NT2/D1 (cell line): ENCODE data around the gene JMJD7.

ENCODE experiments used
- DNase-seq: peaks from one replicate; pipeline ENCODE4 v3.0.0-alpha.2; 2011; ENCODE audit warnings: low read depth, low spot score
- H3K27me3 ChIP-seq: 2 replicates; pipeline ENCODE4 v1.6.0; 2011; ENCODE audit warnings: mild to moderate bottlenecking; ENCODE audit not compliant: insufficient read length, insufficient read depth
- H3K36me3 ChIP-seq: 2 replicates; pipeline ENCODE4 v1.6.1; 2011; ENCODE audit warnings: mild to moderate bottlenecking, low read length, mixed read lengths; ENCODE audit not compliant: insufficient read depth, insufficient read length
- H3K4me1 ChIP-seq: 2 replicates; pipeline ENCODE4 v1.5.1; 2011; ENCODE audit not compliant: insufficient read depth, insufficient read length
- H3K4me3 ChIP-seq: 2 replicates; pipeline ENCODE4 v1.5.1; 2011; ENCODE audit warnings: low read depth; ENCODE audit not compliant: insufficient read length
- H3K9ac ChIP-seq: 2 replicates; pipeline ENCODE4 v1.6.0; 2011; ENCODE audit warnings: low read depth; ENCODE audit not compliant: insufficient read length
- H3K9me3 ChIP-seq: 2 replicates; pipeline ENCODE4 v1.5.1; 2011; ENCODE audit warnings: mild to moderate bottlenecking, low read length; ENCODE audit not compliant: insufficient read depth
- SUZ12 ChIP-seq: IDR thresholded peaks from 2 replicates; pipeline ENCODE4 v1.6.1; 2011; ENCODE audit not compliant: insufficient read length, insufficient read depth; ENCODE audit errors: extremely low read depth
- YY1 ChIP-seq: IDR thresholded peaks from 2 replicates; pipeline ENCODE4 v1.6.1; 2011; ENCODE audit not compliant: insufficient read length, insufficient read depth
- ZNF274 ChIP-seq: IDR thresholded peaks from 2 replicates; pipeline ENCODE4 v1.6.1; 2011; ENCODE audit warnings: mild to moderate bottlenecking, low read depth, low read length

JMJD7 gene

DNA sequence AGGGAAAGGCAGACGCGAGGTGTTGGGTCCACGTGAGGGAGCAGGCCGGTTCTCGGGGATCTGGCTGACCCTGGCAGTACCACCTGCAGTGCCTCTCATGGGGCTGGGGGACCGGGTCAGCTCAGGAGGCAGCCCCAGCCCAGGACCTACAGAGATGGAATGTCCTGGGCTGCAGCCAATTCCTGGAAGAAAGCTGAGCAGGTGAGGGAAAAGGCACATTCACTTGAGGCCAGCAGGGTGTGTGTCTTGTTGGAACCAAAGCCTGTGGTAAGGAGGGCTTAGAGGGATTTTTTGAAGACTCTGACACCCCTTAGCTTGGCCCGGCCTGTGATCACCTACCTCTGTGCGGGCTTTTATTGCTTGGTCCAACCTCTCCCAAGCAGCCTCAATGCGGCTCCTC, 26.6 kb downstream of the JMJD7 start:
- H3K36me3 ChIP-seq: no peaks in the 10 kb centered on the region
- no peaks in the 10 kb centered on the region for H3K9me3 ChIP-seq
- DNase-seq: no peak
- TF ChIP-seq YY1 (no peak), ZNF274 (no peak), SUZ12 (no peak)
- H3K9ac ChIP-seq: no peak overlapping the region
- H3K4me1 ChIP-seq: peaks cover 26% of the 10 kb centered on the region
- no peak overlapping the region for H3K4me3 ChIP-seq
- H3K27me3 ChIP-seq: no peaks in the 10 kb centered on the region

DNA sequence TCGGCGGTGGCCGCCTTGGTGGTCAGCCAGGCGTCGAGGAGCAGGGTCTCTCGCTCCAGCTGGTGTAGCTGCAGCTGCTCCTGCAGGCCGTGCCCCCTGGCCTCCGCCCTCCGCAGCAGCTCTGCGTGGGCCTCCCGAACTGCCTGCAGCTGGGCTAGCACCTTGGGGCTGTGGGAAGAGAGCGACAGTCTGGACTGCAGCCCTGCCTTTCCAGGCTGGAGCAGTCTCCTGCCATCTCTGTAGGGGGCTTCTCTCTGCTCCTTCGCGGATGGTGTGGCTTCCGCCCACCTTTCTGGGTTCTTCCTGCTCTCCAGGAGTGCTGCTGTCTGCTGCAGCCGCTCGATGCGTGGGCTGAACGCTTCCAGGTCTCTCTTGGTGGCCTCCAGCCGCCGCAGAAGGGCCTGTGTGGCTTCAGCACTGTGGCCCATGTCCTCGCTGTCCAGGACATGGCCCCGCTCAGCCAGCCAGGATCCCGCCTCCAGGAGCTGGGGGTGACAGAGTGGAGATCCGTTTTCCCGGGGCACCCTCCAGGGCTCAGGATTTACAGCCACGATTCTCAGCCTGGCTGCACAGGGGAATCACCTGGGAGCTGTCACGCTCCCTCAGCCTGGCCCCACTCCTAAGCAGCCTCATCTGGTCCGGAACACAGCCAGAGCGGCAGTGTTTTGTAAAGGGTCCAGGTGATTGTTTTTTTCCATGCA, 27.5 kb downstream of the JMJD7 start:
- no peak overlapping the region for H3K9ac ChIP-seq
- DNase-seq: no peak
- TF ChIP-seq SUZ12 (no peak), YY1 (no peak), ZNF274 (no peak)
- H3K9me3 ChIP-seq: no peaks in the 10 kb centered on the region
- H3K4me3 ChIP-seq: no peak overlapping the region
- no peaks in the 10 kb centered on the region for H3K27me3 ChIP-seq
- no peaks in the 10 kb centered on the region for H3K36me3 ChIP-seq
- peaks cover 25% of the 10 kb centered on the region for H3K4me1 ChIP-seq

DNA sequence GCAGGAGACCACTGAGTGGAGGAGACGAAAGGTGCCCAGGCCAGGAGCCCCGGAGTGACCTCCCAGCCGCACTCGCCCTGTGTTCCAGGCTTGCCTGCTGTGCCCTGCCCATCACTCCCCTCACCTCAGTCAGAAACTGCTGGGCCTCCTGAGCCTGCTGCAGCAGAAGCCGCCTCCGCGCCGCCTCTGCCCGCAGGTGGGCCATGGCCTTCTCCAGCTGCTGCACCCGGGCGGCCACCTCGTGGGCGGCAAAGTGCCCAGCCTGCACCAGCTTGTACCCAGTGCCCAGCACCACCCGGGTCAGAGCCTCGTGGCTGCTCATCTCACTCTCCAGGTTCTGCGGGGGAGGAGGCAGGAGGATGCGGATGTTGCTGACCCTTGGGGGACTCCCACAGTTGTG, 28.4 kb downstream of the JMJD7 start:
- Histone ChIP-seq H3K9me3 (no peaks in the 10 kb centered on the region), H3K4me3 (no peak overlapping the region), H3K36me3 (no peaks in the 10 kb centered on the region), H3K9ac (no peak overlapping the region), H3K27me3 (no peaks in the 10 kb centered on the region), H3K4me1 (peaks cover 20% of the 10 kb centered on the region)
- DNase-seq: no peak
- TF ChIP-seq ZNF274 (no peak), SUZ12 (no peak), YY1 (no peak)

DNA sequence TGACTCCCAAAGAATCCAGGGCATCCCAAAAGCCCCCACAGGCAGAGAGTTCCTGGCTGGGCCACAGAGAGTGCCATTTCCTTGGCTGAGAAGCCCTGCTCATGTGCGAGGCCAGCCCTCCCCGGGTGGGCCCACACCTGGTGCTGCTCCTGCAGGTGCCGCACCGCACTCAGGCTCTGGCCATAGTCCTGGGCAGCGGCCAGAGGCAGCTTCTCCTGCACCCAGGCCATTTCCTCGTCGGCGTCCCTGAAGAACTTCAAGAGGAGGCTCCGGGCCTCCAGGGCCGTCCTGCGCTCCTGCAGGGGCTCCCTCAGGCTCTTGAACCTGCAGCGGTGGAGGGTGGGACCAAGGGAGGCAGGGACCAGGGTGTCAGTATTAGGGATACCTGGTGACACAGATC, 28.8 kb downstream of the JMJD7 start:
- Histone ChIP-seq H3K27me3 (no peaks in the 10 kb centered on the region), H3K4me1 (peaks cover 22% of the 10 kb centered on the region), H3K9ac (no peak overlapping the region), H3K4me3 (no peak overlapping the region), H3K36me3 (no peaks in the 10 kb centered on the region), H3K9me3 (no peaks in the 10 kb centered on the region)
- no peak for DNase-seq
- TF ChIP-seq YY1 (no peak), ZNF274 (no peak), SUZ12 (no peak)

DNA sequence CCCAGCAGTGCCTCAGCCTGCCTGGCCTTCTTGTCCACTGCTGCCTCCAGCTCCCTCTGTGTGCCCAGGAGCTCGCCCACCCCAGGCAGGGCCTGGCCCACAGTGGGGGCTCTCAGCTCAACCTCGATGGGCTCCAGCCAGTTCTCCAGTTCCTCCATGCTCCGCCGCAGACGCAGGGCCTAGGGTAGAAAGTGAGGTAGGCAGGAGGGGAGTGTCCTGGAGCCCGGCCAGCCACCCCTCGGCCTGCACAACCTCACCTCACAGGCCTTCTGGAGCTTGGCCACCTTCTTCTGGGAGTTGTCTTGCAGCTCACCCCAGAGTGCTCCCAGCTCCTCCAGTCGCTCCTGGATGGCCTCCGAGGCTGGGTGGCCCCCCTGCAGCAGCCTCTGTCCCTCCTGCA, 29.4 kb downstream of the JMJD7 start:
- no peak overlapping the region for H3K9ac ChIP-seq
- peaks cover 25% of the 10 kb centered on the region for H3K4me1 ChIP-seq

DNA sequence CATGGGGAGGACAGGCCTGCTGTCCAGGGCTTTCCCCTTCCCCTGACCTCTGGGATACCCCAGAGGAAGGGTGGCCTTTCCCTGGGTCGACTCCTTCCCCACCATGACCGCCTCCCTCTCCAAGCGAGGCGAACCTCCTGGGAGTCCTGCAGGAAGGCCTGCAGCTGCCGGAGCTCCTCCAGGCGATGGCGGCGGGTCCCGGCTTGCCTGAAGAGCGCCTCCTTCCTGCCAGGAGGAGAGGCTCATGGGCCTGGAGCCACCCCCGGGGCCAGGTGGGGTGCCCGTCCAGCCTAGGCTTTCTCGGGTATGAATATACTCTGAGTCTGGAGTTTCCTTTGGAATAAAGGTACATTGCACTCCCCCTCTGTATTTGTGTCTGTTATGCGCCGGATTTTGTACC, 30.9 kb downstream of the JMJD7 start:
- no peaks in the 10 kb centered on the region for H3K27me3 ChIP-seq
- no peaks in the 10 kb centered on the region for H3K36me3 ChIP-seq
- peaks cover 30% of the 10 kb centered on the region for H3K4me1 ChIP-seq
- H3K4me3 ChIP-seq: no peak overlapping the region
- TF ChIP-seq ZNF274 (no peak), YY1 (no peak), SUZ12 (no peak)
- H3K9ac ChIP-seq: no peak overlapping the region
- no peak for DNase-seq
- H3K9me3 ChIP-seq: no peaks in the 10 kb centered on the region

More for the DNA sequence above, 29.4 kb downstream of the JMJD7 start:
- TF ChIP-seq SUZ12 (no peak), YY1 (no peak), ZNF274 (no peak)
- Histone ChIP-seq H3K9me3 (no peaks in the 10 kb centered on the region), H3K4me3 (no peak overlapping the region), H3K36me3 (no peaks in the 10 kb centered on the region), H3K27me3 (no peaks in the 10 kb centered on the region)
- DNase-seq: no peak

DNA sequence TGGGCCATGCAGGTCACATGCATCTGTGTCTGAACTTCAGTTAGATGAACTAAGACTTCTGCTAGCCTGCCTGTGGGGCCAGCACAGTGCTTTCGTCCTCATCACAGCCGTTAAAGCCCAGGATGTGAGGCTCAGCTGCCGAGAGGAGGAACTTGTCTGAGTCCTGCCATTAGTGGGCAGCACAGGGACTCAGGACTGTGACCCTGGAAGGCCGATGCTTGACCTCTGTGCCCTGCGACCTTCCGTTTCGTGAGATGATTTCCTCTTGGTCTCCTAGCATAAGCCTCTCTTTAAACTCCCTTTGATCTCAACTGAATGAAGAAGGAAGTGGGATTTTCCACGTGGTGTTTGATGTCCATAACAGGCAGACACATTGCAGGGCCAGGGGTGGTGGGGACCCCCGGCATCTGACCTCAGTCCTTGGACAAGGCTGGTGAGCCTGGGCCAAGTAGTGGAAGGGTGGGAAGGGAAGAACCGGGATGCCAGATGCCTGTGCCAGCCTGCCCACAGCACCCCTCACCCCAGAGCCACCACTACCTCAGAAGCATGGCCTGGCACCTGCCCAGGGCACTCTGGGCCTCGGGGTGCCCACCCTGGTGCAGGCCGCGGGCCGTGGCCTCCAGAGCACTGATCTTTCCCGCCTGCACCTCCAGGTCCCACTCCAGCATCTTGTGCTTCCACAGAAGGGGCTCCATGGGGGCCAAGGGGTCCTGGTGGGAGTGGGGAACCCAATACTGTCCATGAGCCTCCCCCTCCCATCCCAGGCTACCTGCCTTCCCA, 32.3 kb downstream of the JMJD7 start:
- no peak for DNase-seq
- H3K4me3 ChIP-seq: no peak overlapping the region
- H3K9me3 ChIP-seq: no peaks in the 10 kb centered on the region
- TF ChIP-seq SUZ12 (no peak), ZNF274 (no peak), YY1 (no peak)
- no peaks in the 10 kb centered on the region for H3K27me3 ChIP-seq
- peaks cover 18% of the 10 kb centered on the region for H3K4me1 ChIP-seq
- no peaks in the 10 kb centered on the region for H3K36me3 ChIP-seq
- no peak overlapping the region for H3K9ac ChIP-seq
